HT1080 (cell line): Measurements from ENCODE around the gene PRKCE. TPM values are rescaled to one million over a fixed set of nuclear protein-coding genes. Genes with fewer than 3 reads are reported as not detected.

ENCODE experiments used
- DNase-seq: peaks from one replicate; pipeline ENCODE4 v3.0.0-alpha.2; 2015; ENCODE audit warnings: low read depth
- total RNA-seq: library from RNA; depleted of rRNA; stranded (reverse); fragments of >200 nt; shearing (Covaris generic); gene quantifications from 2 replicates; pipeline ENCODE4 v1.2.3, GENCODE V29; 2014; rRNA removed

Gene PRKCE
- total RNA-seq, 1 experiment from 2014 or later: 31.7 TPM

GRCh38 chr2:46236006-46236875 is 584.8 kb downstream of the PRKCE start:
- DNase-seq: no peak

- DNase-seq: no peak
These were observed 585.7 kb downstream of the PRKCE start for GRCh38 chr2:46236876-46237859.

Other genes starting within 250 kb of the PRKCE start
- 17.0 and 19.0 TPM in 2 replicates for gene SRBD1, start 40.4 kb upstream of the PRKCE start, total RNA-seq